ENCODE data around the gene ATPAF1. TPM values are rescaled to one million over a fixed set of nuclear protein-coding genes. Genes with fewer than 3 reads are reported as not detected.

The ATPAF1 gene
- polyA plus RNA-seq, 2 of the 4 experiments (the other 2 are of a cell fraction) = 28.9 to 63.7 TPM

DNA sequence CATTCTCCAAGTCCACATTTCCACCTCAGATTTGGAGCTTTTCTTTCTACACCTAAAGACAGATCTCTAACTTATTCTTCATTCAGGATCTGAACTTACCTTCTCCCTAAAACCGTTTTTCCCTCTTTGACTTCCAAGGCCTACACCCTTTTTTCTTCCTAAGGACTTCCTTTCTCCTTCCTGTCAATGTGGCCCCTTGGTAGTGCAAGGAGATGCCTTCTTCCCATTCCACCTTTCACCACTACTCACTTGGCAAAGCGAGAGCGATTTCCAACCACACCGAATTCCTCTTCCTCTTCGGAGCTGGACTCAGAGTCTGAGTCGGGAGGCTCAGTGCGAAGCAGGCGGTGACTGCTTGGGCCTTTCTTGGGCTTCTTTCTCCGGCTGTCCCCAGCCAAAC, 49.5 kb upstream of the ATPAF1 start:
- POLR2A ChIA-PET = no interaction called here
- Histone ChIP-seq H3K9me3 (no peaks in the 10 kb centered on the region), H3K27ac (peak overlapping the region in 1 of 2 experiments; percentile 94; a peak in 3 of 6 replicates), H3K4me1 (peaks cover 21% of the 10 kb centered on the region; the same call in 2 of the 3 replicates), H3K4me2 (peak overlapping the region; percentile 97), H3K4me3 (peak overlapping the region; percentile 97)
- ATAC-seq (no peak), FAIRE-seq (no peak), DNase-seq (ENCODE audit: low read depth in 1 of 2, low spot score in 1 of 2) (no peak)
- TF ChIP-seq EHF (CRISPR knock-in tag; IDR thresholded peaks at IDR 0.05) (no peak), KDM5A (IDR thresholded peaks at IDR 0.05) (no peak), RFX5 (IDR thresholded peaks at IDR 0.05) (no peak), RNF2 (IDR thresholded peaks at IDR 0.05; ENCODE audit: borderline replicate concordance, low read depth) (no peak), HOXA7 (CRISPR knock-in tag; IDR thresholded peaks at IDR 0.05) (no peak), HOXB13 (CRISPR knock-in tag; IDR thresholded peaks at IDR 0.05; ENCODE audit: low read depth) (no peak), PHF8 (IDR thresholded peaks at IDR 0.05; ENCODE audit: borderline replicate concordance, low read depth) (no peak), MYC (IDR thresholded peaks at IDR 0.05; ENCODE audit: borderline replicate concordance, low read length) (no peak), FOSL2 (IDR thresholded peaks at IDR 0.05) (no peak), FOSL2 (CRISPR knock-in tag; IDR thresholded peaks at IDR 0.05) (no peak), HOXB5 (CRISPR knock-in tag; IDR thresholded peaks at IDR 0.05) (no peak), RCOR1 (IDR thresholded peaks at IDR 0.05; ENCODE audit: low read depth, low read length) (no peak)
- TF ChIP-seq, protein P1, sequence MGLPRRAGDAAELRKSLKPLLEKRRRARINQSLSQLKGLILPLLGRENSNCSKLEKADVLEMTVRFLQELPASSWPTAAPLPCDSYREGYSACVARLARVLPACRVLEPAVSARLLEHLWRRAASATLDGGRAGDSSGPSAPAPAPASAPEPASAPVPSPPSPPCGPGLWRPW (IDR thresholded peaks at IDR 0.05) = no peak
- TF ChIP-seq, protein P2, sequence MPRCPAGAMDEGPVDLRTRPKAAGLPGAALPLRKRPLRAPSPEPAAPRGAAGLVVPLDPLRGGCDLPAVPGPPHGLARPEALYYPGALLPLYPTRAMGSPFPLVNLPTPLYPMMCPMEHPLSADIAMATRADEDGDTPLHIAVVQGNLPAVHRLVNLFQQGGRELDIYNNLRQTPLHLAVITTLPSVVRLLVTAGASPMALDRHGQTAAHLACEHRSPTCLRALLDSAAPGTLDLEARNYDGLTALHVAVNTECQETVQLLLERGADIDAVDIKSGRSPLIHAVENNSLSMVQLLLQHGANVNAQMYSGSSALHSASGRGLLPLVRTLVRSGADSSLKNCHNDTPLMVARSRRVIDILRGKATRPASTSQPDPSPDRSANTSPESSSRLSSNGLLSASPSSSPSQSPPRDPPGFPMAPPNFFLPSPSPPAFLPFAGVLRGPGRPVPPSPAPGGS (IDR thresholded peaks at IDR 0.05) = no peak
- TF ChIP-seq, protein P3, sequence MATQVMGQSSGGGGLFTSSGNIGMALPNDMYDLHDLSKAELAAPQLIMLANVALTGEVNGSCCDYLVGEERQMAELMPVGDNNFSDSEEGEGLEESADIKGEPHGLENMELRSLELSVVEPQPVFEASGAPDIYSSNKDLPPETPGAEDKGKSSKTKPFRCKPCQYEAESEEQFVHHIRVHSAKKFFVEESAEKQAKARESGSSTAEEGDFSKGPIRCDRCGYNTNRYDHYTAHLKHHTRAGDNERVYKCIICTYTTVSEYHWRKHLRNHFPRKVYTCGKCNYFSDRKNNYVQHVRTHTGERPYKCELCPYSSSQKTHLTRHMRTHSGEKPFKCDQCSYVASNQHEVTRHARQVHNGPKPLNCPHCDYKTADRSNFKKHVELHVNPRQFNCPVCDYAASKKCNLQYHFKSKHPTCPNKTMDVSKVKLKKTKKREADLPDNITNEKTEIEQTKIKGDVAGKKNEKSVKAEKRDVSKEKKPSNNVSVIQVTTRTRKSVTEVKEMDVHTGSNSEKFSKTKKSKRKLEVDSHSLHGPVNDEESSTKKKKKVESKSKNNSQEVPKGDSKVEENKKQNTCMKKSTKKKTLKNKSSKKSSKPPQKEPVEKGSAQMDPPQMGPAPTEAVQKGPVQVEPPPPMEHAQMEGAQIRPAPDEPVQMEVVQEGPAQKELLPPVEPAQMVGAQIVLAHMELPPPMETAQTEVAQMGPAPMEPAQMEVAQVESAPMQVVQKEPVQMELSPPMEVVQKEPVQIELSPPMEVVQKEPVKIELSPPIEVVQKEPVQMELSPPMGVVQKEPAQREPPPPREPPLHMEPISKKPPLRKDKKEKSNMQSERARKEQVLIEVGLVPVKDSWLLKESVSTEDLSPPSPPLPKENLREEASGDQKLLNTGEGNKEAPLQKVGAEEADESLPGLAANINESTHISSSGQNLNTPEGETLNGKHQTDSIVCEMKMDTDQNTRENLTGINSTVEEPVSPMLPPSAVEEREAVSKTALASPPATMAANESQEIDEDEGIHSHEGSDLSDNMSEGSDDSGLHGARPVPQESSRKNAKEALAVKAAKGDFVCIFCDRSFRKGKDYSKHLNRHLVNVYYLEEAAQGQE (IDR thresholded peaks at IDR 0.05) = no peak
- TF ChIP-seq, protein P4, sequence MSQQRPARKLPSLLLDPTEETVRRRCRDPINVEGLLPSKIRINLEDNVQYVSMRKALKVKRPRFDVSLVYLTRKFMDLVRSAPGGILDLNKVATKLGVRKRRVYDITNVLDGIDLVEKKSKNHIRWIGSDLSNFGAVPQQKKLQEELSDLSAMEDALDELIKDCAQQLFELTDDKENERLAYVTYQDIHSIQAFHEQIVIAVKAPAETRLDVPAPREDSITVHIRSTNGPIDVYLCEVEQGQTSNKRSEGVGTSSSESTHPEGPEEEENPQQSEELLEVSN (IDR thresholded peaks at IDR 0.05; ENCODE audit: borderline replicate concordance, low read depth) = no peak
- 77% methylated on average over 9 of the region's 9 CpGs for WGBS (ENCODE audit: missing lambda C conversion rate)
- CTCF ChIA-PET = interaction anchor here (1.6 kb wide), 1 partner anchor 189 kb away, joined by 3 read pairs; no protein-coding TSS in a partner anchor

DNA sequence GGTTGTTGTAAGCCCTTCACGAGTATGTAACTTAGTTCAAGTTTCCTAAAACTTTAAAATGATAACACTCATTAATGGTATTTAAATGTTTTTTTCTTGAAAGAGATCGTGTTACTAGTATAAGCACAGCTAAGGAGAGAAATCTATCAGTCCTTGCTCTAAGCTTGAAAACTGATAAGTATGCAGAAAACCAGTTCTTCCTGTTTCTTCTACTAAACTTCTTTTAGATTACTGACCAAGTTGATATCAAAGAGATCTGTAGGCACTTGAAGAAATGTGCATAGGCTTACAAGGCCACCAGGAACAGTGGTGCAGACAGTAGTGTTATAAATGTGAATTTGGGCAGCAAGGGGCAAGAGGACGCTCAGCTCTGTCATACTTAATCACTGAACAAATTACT, 46.8 kb upstream of the ATPAF1 start:
- WGBS (ENCODE audit: missing lambda C conversion rate) = 90% methylated on average over 3 of the region's 3 CpGs
- no peak for FAIRE-seq
- H3K4me3 ChIP-seq = no peak overlapping the region
- no peak overlapping the region for H3K4me2 ChIP-seq
- no peak for ATAC-seq
- TF ChIP-seq PHF8 (IDR thresholded peaks at IDR 0.05; ENCODE audit: borderline replicate concordance, low read depth) (no peak), HDAC2 (IDR thresholded peaks at IDR 0.05) (no peak), EP300 (IDR thresholded peaks at IDR 0.05) (no peak), FOXS1 (CRISPR knock-in tag; IDR thresholded peaks at IDR 0.05) (no peak), RFX5 (IDR thresholded peaks at IDR 0.05) (no peak), POLR2AphosphoS2 (conservative IDR thresholded peaks at IDR 0.05; ENCODE audit: low read length) (no peak)
- TF ChIP-seq, protein P5, sequence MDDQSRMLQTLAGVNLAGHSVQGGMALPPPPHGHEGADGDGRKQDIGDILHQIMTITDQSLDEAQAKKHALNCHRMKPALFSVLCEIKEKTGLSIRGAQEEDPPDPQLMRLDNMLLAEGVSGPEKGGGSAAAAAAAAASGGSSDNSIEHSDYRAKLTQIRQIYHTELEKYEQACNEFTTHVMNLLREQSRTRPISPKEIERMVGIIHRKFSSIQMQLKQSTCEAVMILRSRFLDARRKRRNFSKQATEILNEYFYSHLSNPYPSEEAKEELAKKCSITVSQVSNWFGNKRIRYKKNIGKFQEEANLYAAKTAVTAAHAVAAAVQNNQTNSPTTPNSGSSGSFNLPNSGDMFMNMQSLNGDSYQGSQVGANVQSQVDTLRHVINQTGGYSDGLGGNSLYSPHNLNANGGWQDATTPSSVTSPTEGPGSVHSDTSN (IDR thresholded peaks at IDR 0.05) = no peak
- TF ChIP-seq, protein P6, sequence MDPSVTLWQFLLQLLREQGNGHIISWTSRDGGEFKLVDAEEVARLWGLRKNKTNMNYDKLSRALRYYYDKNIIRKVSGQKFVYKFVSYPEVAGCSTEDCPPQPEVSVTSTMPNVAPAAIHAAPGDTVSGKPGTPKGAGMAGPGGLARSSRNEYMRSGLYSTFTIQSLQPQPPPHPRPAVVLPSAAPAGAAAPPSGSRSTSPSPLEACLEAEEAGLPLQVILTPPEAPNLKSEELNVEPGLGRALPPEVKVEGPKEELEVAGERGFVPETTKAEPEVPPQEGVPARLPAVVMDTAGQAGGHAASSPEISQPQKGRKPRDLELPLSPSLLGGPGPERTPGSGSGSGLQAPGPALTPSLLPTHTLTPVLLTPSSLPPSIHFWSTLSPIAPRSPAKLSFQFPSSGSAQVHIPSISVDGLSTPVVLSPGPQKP (IDR thresholded peaks at IDR 0.05; ENCODE audit: low read depth, low read length) = no peak
- TF ChIP-seq, protein P3 (IDR thresholded peaks at IDR 0.05) = no peak
- no peak for DNase-seq (ENCODE audit: low read depth in 1 of 2, low spot score in 1 of 2)
- ChIA-PET CTCF (interaction anchor here (2.9 kb wide), 1 partner anchor 10 kb away, joined by 11 read pairs; no protein-coding TSS in a partner anchor), POLR2A (no interaction called here)
- peaks cover 21% of the 10 kb centered on the region; the same call in 2 of the 3 replicates for H3K4me1 ChIP-seq
- no peaks in the 10 kb centered on the region for H3K9me3 ChIP-seq
- no peak overlapping the region for H3K27ac ChIP-seq
